ENCODE data around the gene ELL. TPM values are rescaled to one million over a fixed set of nuclear protein-coding genes. Genes with fewer than 3 reads are reported as not detected.
A peak's percentile ranks its signal among the peaks of the same experiment; 100 is the strongest.

The ELL gene
- polyA plus RNA-seq, 1 donor, result 9.6 TPM

DNA sequence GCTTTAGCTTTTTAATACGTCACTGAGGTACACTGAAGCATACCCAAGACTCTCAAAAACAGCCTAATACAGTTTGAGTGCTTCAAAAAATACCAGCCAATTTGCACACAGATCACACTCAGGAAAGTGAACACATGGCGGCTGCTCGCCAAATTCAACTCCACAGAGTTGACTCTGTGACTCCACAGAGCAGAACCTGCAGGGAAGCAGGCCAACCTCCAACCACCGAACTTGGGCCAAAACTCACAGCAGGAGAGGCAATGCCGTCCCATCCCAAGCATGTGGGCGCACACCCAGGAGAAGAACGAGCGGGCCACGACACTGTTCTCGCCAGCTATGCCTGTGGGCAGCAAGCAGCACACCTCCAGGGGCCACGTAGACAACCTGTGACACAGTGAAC, 21.1 kb downstream of the ELL start:
- Histone ChIP-seq H3K36me3 (ENCODE audit: control insufficient read depth, insufficient read depth, low read length) (peaks cover 3% of the 10 kb centered on the region), H3K4me1 (ENCODE audit: control insufficient read depth, insufficient read depth, low read length) (peaks cover 35% of the 10 kb centered on the region), H3K27ac (ENCODE audit: low read length) (no peak overlapping the region), H3K9me3 (ENCODE audit: control insufficient read depth, low read depth, low read length) (no peaks in the 10 kb centered on the region), H3K4me3 (ENCODE audit: low read length) (no peak overlapping the region), H3K27me3 (ENCODE audit: control insufficient read depth, insufficient read depth, low read length) (no peaks in the 10 kb centered on the region)
- DNase-seq, result no peak
- WGBS (ENCODE audit: insufficient coverage, low lambda C conversion rate), result no CpG with 5 or more reads among the region's 11 CpGs

DNA sequence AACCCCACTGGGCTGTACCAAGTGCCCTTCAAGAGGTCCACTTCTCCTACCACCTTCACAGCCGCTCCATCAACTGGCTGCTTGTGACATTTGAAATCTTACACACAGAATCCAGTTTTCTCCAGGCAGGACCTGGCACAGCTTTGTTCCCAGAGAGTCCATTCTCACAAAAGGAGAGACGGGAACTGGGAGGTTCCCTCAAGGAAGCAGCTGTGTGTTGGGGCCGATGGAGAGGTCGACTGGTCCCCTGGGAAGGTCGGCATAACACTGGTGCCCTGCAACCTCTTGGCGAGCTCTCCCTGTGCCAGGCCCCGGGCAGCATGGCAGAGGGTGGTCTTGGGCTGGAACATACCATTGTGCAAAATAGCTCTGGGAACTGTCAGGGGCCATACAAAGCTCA, 21.5 kb downstream of the ELL start:
- peaks cover 3% of the 10 kb centered on the region for H3K36me3 ChIP-seq (ENCODE audit: control insufficient read depth, insufficient read depth, low read length)
- H3K9me3 ChIP-seq (ENCODE audit: control insufficient read depth, low read depth, low read length), result no peaks in the 10 kb centered on the region
- H3K4me1 ChIP-seq (ENCODE audit: control insufficient read depth, insufficient read depth, low read length), result peaks cover 30% of the 10 kb centered on the region
- H3K4me3 ChIP-seq (ENCODE audit: low read length), result no peak overlapping the region
- H3K27me3 ChIP-seq (ENCODE audit: control insufficient read depth, insufficient read depth, low read length), result no peaks in the 10 kb centered on the region
- H3K27ac ChIP-seq (ENCODE audit: low read length), result no peak overlapping the region
- no peak for DNase-seq
- no CpG with 5 or more reads among the region's 7 CpGs for WGBS (ENCODE audit: insufficient coverage, low lambda C conversion rate)

DNA sequence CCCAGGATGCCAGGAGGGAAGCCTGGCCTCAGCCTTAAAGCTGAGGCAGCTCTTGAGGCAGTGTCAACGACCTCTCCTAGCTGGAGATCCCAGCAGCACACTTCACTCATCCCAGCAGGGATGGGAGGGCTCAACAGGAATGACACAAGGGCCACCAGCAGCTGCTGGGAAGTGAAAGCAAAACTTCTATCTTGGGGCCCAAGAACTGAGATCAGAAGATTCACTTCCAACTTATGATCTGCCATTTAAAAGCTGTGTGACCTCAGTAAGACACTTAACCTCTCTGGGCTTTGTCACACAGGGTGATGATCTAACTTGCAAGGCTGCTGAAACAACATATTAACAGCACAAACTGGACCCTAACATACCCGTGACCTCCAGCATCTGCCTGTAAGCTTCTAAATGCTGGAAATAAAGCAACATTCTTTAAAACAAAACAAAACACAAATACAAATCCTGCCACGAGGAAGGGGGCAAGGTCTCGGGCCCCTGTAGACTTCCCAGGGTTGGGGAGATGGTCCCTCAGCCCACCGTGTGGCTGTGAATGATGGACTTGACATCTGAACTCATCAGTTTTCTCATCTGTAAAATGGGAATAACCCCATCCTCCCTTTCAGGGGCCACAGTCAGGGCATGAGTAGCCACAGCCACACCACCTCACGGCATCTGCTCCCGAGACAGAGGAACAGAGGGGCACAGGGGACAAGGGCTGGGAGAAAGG, 22.7 kb downstream of the ELL start:
- DNase-seq, result peak in 1 of 2 donors; percentile 54
- Histone ChIP-seq H3K4me3 (ENCODE audit: low read length) (no peak overlapping the region), H3K9me3 (ENCODE audit: control insufficient read depth, low read depth, low read length) (no peaks in the 10 kb centered on the region), H3K27ac (ENCODE audit: low read length) (no peak overlapping the region), H3K36me3 (ENCODE audit: control insufficient read depth, insufficient read depth, low read length) (peaks cover 3% of the 10 kb centered on the region), H3K27me3 (ENCODE audit: control insufficient read depth, insufficient read depth, low read length) (no peaks in the 10 kb centered on the region), H3K4me1 (ENCODE audit: control insufficient read depth, insufficient read depth, low read length) (peaks cover 20% of the 10 kb centered on the region)
- WGBS (ENCODE audit: insufficient coverage, low lambda C conversion rate), result no CpG with 5 or more reads among the region's 7 CpGs

DNA sequence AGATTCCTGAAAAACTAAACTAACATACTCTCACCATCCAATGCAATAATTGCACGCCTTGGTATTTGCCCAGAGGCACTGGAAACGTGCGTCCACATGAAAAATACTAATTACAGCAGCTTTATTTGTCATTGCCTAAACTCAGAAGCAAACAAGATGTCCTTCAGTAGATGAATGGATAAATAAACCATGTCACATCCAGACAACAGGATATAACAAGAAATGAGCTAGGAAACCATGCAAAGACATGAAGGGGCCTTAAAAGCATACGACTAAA, 25.0 kb downstream of the ELL start:
- H3K27me3 ChIP-seq (ENCODE audit: control insufficient read depth, insufficient read depth, low read length), result no peaks in the 10 kb centered on the region
- H3K9me3 ChIP-seq (ENCODE audit: control insufficient read depth, low read depth, low read length), result no peaks in the 10 kb centered on the region
- DNase-seq, result no peak
- H3K4me1 ChIP-seq (ENCODE audit: control insufficient read depth, insufficient read depth, low read length), result no peaks in the 10 kb centered on the region
- no peak overlapping the region for H3K27ac ChIP-seq (ENCODE audit: low read length)
- no peak overlapping the region for H3K4me3 ChIP-seq (ENCODE audit: low read length)
- peaks cover under 1% of the 10 kb centered on the region for H3K36me3 ChIP-seq (ENCODE audit: control insufficient read depth, insufficient read depth, low read length)
- WGBS (ENCODE audit: insufficient coverage, low lambda C conversion rate), result 100% methylated on average over 1 of the region's 4 CpGs

DNA sequence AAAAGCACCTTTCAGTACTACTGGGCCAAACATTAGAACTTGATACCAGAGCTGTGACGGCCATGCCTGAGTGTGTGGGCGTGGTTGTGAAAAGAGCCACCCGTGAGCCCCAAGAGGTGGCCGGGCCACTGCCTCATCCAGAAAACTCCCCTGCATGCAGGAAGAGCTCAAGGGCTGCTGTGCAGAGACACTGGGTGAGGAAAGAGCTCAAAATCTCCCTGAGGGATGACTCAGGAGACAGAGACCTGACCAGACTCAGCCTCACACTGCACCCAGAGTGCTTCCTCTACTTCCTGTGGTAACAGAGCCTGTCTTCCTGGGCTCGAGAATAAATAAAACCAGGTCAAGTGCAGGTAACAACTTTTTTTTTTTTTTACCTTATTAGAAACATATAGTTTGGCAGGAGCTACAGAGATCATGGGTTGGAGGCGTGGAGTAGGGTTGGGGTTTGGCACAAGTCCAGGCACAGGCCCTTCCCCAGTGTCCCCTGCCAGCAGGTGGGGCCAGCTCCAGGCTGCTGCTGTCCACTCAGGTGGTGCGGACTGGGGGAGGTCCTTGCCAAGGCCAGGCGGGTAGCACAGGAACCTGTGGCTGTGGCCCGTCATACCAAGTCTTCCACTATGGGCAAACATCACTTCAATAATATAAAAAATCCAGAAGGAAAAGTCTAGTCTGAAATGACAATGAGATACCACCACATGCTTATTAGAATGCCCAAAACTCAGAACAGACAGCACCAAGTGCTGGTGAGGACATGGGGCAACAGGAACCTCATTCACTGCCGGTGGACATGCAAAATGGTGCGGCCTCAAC, 25.5 kb downstream of the ELL start:
- no peak for DNase-seq
- Histone ChIP-seq H3K27me3 (ENCODE audit: control insufficient read depth, insufficient read depth, low read length) (no peaks in the 10 kb centered on the region), H3K4me3 (ENCODE audit: low read length) (no peak overlapping the region), H3K27ac (ENCODE audit: low read length) (no peak overlapping the region), H3K4me1 (ENCODE audit: control insufficient read depth, insufficient read depth, low read length) (no peaks in the 10 kb centered on the region), H3K36me3 (ENCODE audit: control insufficient read depth, insufficient read depth, low read length) (no peaks in the 10 kb centered on the region), H3K9me3 (ENCODE audit: control insufficient read depth, low read depth, low read length) (no peaks in the 10 kb centered on the region)
- WGBS (ENCODE audit: insufficient coverage, low lambda C conversion rate), result no CpG with 5 or more reads among the region's 11 CpGs

DNA sequence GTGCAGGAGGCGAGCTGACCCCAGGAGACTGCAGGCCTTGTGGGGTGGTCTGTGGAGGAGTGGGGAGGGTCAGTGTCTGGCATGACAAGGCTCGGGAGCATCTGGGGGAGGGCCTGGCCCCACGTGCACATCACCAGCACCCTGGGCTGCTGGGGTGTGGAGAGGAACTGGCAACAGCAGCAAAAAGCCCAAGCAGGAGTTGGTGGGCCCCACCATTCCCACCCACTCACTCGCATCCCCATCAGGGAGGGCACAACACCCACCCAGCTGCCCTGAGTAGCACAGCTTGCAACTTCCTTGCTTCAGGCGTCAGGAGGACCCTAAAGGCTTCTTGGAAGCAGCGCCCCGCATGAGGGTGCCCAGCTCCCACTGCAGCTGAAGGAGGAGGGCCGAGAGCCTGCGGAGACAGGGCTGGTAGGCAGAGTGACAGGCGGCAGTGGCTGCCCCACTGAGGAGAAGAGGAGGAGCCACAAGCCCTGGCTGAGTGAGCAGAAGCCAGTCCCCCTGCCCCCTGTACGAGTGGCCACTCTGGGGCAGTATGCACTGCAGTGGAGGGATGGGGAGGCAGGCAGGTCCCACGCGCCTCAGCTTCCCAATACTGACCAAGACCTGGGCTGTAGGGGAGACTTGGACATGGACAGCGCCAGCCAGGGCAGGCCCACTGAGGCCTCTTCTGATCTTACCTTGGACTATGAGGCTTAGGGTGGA, 26.5 kb downstream of the ELL start:
- Histone ChIP-seq H3K36me3 (ENCODE audit: control insufficient read depth, insufficient read depth, low read length) (no peaks in the 10 kb centered on the region), H3K27ac (ENCODE audit: low read length) (no peak overlapping the region), H3K4me1 (ENCODE audit: control insufficient read depth, insufficient read depth, low read length) (no peaks in the 10 kb centered on the region), H3K9me3 (ENCODE audit: control insufficient read depth, low read depth, low read length) (no peaks in the 10 kb centered on the region), H3K27me3 (ENCODE audit: control insufficient read depth, insufficient read depth, low read length) (no peaks in the 10 kb centered on the region), H3K4me3 (ENCODE audit: low read length) (no peak overlapping the region)
- DNase-seq, result no peak
- no CpG with 5 or more reads among the region's 14 CpGs for WGBS (ENCODE audit: insufficient coverage, low lambda C conversion rate)

DNA sequence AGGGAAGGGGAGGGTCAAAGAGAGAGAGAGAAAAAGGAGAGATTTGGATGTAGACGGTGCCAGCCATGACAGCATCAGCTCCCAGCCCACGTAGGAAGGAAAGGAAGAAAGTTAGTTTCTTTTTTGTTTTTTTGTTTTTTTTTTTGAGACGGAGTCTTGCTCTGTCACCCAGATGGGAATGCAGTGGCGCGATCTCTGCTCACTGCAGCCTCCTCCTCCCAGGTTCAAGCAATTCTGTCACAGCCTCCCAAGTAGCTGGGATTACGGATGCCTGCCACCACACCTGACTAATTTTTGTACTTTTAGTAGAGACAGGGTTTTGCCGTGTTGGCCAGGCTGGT, 27.6 kb downstream of the ELL start:
- H3K4me1 ChIP-seq (ENCODE audit: control insufficient read depth, insufficient read depth, low read length), result no peaks in the 10 kb centered on the region
- H3K9me3 ChIP-seq (ENCODE audit: control insufficient read depth, low read depth, low read length), result no peaks in the 10 kb centered on the region
- H3K27me3 ChIP-seq (ENCODE audit: control insufficient read depth, insufficient read depth, low read length), result no peaks in the 10 kb centered on the region
- H3K36me3 ChIP-seq (ENCODE audit: control insufficient read depth, insufficient read depth, low read length), result no peaks in the 10 kb centered on the region
- 70% methylated on average over 2 of the region's 7 CpGs for WGBS (ENCODE audit: insufficient coverage, low lambda C conversion rate)
- DNase-seq, result no peak
- no peak overlapping the region for H3K4me3 ChIP-seq (ENCODE audit: low read length)
- no peak overlapping the region for H3K27ac ChIP-seq (ENCODE audit: low read length)

DNA sequence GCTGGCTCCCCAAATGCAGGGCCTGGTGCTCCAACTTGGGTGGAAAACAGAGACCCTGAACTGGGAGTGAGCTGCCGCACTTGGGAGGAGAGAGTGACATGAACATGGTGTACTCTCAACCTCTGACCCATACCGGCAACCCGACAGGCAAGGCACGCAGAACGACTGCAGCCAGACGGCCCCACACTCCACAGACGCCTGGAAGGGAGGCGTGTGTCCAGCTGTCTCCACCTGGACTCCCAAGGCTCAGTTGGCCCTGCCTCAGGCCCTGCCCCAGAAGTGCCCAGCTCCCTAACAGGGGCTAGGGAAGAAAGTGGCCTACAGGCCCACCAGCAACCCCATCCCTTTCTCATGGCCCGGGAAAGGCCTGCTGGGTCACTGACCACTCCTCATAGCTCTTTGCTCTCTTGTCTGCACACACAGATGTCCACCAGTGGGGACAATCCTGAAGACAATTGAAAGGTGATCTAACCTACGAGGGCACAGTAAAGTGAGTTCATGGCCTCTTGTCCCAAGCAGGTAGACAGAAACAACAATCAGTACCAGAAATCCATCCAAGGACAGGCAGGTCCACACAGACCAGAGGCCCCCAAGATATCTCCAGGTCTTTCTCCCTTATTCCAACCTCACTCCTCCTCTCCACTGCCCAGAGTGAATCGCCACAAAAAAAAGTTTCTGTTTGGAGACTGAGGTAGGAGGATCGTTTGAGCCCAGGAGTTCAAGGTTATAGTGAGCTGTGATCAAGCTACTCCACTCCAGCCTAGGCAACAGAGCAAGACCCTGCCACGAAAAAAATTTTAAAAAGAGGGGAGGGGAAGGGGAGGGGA, 28.2 kb downstream of the ELL start:
- Histone ChIP-seq H3K4me1 (ENCODE audit: control insufficient read depth, insufficient read depth, low read length) (no peaks in the 10 kb centered on the region), H3K27ac (ENCODE audit: low read length) (no peak overlapping the region), H3K27me3 (ENCODE audit: control insufficient read depth, insufficient read depth, low read length) (no peaks in the 10 kb centered on the region), H3K9me3 (ENCODE audit: control insufficient read depth, low read depth, low read length) (no peaks in the 10 kb centered on the region), H3K36me3 (ENCODE audit: control insufficient read depth, insufficient read depth, low read length) (no peaks in the 10 kb centered on the region), H3K4me3 (ENCODE audit: low read length) (no peak overlapping the region)
- DNase-seq, result no peak
- no CpG with 5 or more reads among the region's 13 CpGs for WGBS (ENCODE audit: insufficient coverage, low lambda C conversion rate)

DNA sequence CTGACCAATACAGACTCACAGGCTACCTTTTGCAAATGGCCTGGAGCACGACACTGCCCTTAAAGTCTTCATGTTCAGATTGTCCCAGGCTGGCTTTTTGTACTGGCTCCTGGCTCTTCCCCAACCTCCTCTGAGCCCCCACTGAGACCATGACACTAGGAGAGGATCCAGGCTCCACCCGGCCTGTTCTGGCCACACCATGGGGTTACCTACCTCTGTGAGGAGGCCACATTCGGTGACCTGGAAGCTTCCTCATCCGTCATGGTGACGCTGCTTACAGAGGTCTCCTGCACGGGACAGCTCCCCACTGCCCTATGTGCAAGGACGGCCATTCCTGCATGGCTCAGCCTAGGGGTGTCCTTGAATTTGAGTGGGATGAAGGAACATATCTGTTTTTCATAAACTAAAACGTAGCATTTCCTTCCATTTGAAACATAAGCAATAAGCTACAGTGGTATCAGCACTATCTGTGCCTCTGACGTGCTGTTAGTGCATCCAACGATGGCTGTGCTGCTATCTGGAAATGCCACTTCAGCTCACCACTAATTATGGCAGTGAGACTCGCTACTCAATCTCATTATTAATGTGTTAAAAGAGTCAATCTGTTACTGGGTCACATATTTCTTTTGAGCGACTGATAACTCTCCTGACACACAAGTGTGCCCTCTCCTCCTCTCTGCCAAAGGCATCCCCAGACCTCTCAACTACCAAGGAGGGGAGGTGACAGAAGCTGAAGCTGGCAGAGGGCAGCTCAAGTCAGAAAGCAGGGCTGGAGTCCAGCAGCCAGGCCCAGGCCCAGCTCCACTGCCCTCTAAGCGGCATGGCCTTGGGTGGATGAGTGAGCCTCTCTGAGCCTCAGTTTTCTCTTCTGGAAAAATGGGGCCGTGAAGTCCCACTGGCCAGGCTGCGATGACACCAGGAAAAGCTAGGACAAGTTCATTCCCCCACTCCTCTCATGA, 29.6 kb downstream of the ELL start:
- Histone ChIP-seq H3K27ac (ENCODE audit: low read length) (no peak overlapping the region), H3K36me3 (ENCODE audit: control insufficient read depth, insufficient read depth, low read length) (no peaks in the 10 kb centered on the region), H3K27me3 (ENCODE audit: control insufficient read depth, insufficient read depth, low read length) (no peaks in the 10 kb centered on the region), H3K4me1 (ENCODE audit: control insufficient read depth, insufficient read depth, low read length) (no peaks in the 10 kb centered on the region), H3K9me3 (ENCODE audit: control insufficient read depth, low read depth, low read length) (no peaks in the 10 kb centered on the region), H3K4me3 (ENCODE audit: low read length) (no peak overlapping the region)
- WGBS (ENCODE audit: insufficient coverage, low lambda C conversion rate), result 100% methylated on average over 2 of the region's 15 CpGs
- no peak for DNase-seq
